NCI-H1436 treated with DMSO at 0.1 percent for 48 hours (cell line): ENCODE measurements around the gene THBS3.
"Not testable (repeated sequence)": the region's sequence is repeated elsewhere in the genome, so short reads cannot be mapped to it uniquely, and the experiment has no call there.

Experiments used
- DNase-seq: peaks from one replicate; lab custom pipeline; 2025; lab: John Stamatoyannopoulos, UW

Gene THBS3

DNA sequence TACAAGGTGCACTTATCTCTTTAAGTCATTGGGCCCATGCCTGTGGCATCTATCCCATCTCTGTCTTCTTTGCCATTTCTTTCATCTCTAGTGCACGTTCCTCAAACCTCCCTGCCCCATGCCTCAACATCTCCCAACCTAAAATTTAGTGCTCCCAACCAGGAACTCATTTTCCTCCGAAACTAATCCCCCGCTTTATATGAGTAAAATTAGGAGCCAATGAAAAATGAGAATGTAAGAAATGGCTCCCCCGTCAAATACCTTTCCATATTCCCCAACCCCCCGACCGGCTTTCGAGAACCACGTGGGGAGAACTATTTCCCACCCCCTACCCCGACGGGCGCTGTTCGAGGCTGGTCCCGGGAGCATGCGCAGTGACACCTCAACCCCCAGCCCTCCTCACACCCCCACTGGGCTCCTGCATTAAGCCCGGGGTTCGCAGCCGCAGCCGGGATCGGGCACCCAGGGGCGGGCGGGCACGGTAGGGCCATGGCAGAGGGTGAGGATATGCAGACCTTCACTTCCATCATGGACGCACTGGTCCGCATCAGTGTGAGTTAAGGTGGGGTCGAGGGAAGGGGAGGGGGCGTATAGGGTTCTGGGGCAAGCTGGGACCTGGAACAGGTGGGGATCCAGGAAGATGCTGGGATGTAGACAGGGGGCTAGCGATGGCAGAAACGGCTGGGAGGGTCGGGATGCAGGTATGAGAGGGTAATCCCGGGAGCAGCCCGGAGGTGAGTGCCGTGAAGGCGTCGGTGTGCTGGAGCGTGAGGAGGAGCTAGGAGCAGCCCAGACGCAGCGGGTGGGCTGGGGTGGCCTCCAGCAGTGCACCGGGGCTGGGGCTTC lies 34.0 kb downstream of the THBS3 start, which contains the start of gene TRIM46:
TRIM46 (plus strand) TSS at position 372 of the 846 bp plus-strand sequence; CDS start at position 490, 118 bp downstream.
- DNase-seq: peak; percentile 39

GRCh38 chr1:155172732-155173477 lies 34.8 kb downstream of the THBS3 start, which contains the start of gene KRTCAP2:
KRTCAP2 (minus strand) TSS chr1:155173304; CDS start chr1:155173224, 80 bp downstream.
- DNase-seq: peak; percentile 77

DNA sequence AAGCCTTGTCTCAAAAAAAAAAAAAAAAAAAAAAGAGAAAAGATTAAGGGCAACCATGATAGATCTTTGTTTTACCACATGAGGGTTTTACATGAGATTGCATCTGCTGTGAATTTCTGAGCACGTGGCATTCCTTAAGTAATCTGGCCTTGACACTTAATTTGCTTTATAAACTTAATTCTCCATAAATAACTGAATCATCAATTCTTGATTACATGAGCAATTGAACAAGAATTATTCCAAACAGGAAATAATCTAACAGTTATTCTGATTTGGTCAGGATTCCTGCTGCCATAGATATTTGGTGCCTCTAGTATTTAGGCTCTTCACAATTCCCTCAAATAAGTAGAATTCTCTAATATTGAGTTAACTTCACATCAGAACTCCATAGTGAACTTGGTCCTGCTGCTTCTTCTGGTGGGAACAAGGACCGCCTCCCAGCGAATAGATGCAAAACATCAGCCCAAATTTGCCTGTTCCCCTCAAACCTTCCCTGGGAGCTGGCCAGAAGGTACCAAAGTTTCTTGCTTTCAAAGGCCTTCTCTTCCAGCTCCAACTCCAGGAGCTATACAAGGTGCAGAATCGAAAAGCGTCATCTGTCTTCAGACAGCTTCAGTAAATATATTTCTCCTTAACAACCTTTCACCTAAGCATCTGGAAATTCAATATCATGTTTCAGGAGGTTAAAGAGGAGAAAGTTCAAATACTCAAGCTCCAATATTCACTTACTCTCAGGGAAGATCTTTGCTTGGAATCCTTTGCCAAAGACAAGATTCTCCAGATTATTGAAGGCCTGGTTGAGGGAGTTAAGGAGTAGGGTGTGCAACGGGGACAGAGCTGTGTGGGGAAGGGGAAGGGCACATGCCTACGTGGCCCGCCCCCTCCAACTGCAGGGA lies 35.6 kb downstream of the THBS3 start:
- DNase-seq: no peak

DNA sequence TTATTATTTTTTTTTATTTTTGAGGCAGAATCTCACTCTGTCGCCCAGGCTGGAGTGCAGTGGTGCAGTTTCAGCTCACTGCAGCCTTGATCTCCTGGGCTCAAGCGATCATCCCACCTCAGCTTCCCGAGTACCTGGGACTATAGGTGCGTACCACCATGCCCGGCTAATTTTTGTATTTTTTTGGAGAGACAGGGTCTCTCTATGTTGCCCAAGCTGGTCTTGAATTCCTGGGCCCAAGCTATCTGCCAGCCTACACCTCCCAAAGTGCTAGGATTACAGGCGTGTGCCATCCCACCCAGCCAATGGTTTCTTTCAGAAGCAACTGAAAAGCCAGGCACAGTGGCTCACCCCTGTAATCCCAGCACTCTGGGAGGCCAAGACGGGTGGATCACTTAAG lies 36.9 kb downstream of the THBS3 start:
- no peak for DNase-seq

GRCh38 chr1:155170101-155170785 lies 37.5 kb downstream of the THBS3 start:
- no peak for DNase-seq

DNA sequence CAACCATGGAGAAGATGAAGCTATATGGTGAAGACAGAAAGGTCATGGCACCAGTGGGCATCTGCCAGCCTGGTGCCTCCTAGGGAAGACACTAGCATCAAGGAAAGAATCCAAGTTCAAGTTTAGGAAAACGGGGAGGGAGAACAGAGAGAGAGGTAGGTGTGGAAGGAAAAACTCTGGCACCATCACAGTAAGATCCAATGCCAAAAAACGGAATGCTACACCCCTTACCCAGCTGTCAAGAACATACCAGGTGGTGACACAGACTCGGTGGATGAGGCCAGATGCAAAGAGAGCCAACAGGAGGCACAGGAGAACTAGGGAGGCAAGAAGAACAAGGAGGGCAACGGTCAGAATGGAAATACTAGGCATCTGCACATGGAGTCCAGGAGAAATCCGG lies 38.2 kb downstream of the THBS3 start:
- DNase-seq: no peak

DNA sequence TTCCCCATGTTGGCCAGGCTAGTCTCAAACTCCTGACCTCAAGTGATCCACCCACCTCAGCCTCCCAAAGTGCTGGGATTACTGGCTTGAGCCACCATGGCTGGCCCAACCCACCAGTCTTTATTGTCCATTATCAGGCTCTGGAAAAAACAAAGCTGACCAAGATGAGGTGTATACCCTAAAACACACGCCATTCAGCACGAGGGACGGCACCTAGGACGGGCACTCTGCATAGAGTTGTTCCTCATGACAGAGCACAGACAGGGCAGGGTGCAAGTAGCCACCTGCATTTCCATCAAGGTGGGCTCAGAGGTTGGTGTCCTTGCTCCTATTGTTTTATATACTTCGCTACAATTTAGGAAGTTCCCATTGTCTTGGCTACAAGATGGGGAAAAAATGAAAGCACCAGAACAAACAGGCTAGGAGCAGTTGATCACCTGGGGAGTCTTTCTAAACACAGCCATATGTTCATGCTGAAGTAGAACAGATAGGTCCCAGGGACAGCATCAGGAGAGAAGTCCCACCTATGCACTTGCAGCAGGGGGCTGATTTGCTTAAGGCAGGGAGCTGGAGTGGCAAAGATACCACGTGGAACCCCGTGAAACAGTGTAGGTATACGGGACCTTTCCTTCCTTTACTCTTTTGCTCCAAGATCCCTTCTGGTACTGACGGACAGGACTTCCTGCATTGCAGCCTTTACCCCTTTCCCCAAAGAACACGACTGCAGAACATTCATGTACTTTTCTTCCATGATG lies 39.1 kb downstream of the THBS3 start:
- DNase-seq: no peak

GRCh38 chr1:155168105-155168445 lies 39.6 kb downstream of the THBS3 start:
- DNase-seq: not testable (repeated sequence)

DNA sequence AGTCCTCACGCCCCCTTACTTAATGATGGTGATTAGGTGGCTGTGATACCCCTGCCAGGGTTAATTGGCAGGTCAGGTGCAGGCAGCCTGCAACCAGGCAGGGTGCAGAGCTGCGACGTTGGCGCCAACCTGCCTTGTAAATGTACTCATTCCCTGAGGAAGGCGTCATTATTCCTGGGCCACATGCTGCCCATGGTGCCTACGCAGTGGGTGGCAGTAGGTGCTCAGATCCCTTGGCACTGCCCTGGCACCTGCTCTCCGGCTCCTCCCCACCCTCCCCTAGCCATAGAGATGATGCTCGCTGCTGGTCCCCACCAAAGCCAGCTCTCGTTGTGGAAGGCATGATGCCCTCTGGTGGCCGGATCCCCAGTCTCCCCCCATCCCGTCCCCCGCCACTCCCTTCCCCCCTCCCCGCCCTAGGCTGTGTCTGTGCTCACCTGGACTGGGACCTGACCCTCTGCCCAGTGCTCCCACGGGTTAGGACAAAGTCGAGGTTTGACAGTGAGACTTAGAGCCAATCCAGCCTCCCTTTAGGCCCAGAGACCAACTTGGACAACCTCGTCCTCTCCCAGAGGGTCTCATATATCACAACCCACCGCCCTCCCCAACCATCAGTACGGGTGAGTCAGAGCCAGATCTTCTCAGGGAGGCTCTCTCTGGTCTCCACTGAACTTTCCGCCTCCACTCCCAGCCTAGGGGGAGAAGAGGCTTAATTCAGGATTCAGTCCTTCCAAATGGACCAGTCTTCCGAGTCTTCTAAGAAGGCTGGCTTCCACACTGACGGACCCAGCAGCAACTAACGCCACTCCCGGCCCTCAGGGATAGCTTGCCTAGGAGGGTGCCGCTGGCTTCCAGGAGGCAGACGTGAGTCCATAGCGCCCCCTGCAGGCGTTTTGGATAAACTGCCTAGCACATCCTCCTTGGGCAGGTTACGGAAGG lies 40.3 kb downstream of the THBS3 start:
- DNase-seq: peak; percentile 55

- DNase-seq: no peak
These were observed 41.1 kb downstream of the THBS3 start for GRCh38 chr1:155166471-155167165.

- DNase-seq: no peak
These were observed 41.6 kb downstream of the THBS3 start for GRCh38 chr1:155166051-155166470.

- DNase-seq: not testable (repeated sequence)
These were observed 43.1 kb downstream of the THBS3 start for GRCh38 chr1:155164625-155165024.

GRCh38 chr1:155163785-155164184 lies 43.9 kb downstream of the THBS3 start:
- not testable (repeated sequence) for DNase-seq

DNA sequence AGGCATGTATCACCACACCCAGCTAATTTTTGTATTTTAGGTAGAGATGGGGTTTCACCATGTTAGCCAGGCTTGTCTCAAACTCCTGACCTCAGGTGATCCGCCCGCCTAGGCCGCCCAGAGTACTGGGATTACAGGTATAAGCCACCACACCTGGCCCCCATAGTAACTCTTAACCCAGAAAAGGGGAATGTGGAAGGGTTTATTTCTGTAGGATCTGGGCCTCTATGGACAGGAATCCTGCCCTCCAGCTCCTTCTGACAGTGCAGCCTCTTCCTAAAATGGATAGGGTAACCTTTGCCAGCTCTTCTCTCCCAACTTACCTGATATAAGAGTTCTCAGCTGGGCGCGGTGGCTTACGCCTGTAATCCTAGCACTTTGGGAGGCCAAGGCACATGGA lies 45.1 kb downstream of the THBS3 start:
- not testable (repeated sequence) for DNase-seq

GRCh38 chr1:155160128-155160527 lies 47.6 kb downstream of the THBS3 start:
- DNase-seq: no peak

- DNase-seq: no peak
These were observed 48.7 kb downstream of the THBS3 start for GRCh38 chr1:155158991-155159390.

GRCh38 chr1:155155996-155156643 lies 51.6 kb downstream of the THBS3 start:
- DNase-seq: not testable (repeated sequence)
